Activated CD4-positive, alpha-beta T cell treated with anti-CD3 and anti-CD28 coated beads for 24 hours (primary cell): ENCODE data around the gene ZAR1.
"Not testable (repeated sequence)": the region's sequence is repeated elsewhere in the genome, so short reads cannot be mapped to it uniquely, and the experiment has no call there.

ENCODE experiments used
- DNase-seq, 2 donors: peaks; one replicate each; pipeline ENCODE4 v3.0.0-alpha.2; 2020; ENCODE audit warnings: low read depth in 2 of 2

The ZAR1 gene, protein sequence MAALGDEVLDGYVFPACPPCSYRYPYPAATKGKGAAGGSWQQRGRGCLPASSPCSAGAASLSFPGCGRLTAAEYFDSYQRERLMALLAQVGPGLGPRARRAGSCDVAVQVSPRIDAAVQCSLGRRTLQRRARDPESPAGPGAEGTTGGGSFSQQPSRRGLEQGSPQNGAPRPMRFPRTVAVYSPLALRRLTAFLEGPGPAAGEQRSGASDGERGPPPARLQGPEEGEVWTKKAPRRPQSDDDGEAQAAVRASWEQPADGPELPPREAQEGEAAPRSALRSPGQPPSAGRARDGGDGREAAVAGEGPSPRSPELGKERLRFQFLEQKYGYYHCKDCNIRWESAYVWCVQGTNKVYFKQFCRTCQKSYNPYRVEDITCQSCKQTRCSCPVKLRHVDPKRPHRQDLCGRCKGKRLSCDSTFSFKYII

GRCh38 chr4:48490012-48490679 lies at the start of gene ZAR1:
Gene ZAR1, plus strand, starts transcription at chr4:48490252. Its CDS starts 40 bp downstream, at chr4:48490292.
- DNase-seq, result no peak

DNA sequence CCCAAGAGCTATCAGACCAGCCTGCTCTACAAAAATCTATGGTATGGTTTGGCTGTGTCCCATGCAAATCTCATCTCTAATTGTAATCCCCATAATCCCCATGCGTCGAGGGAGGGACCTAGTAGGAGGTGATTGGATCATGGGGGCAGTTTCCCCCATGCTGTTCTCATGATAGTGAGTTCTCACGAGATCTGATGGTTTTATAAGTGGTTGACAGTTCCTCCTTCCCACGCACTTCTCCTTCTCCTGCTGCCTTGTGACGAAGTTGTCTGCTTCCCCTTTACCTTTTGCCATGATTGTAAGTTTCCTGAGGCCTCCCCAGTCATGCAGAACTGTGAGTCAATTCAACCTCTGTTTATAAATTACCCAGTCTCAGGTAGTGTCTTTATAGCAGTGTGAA lies 49.1 kb upstream of the ZAR1 start:
- not testable (repeated sequence) for DNase-seq

GRCh38 chr4:48445704-48446103 lies 44.3 kb upstream of the ZAR1 start:
- DNase-seq, result no peak

DNA sequence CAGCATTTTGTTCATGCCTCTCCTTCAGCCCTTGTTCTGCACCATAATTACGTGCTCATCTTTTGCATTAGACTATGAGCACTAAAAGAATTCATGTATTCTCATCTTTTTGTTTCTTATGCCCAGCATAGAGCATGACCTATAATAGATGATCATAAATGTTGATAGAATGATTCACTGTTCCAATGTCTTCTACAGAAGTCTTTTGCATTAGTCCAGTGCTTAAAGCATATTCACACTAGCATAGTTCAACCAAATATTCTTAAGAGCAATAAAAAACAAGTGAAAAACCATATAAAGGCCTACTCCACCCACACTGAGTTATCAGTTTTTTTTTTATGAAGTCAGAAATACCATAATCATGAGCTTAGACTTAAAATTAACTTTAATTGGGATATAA lies 43.4 kb upstream of the ZAR1 start:
- DNase-seq, result no peak

GRCh38 chr4:48449151-48449550 lies 40.9 kb upstream of the ZAR1 start:
- no peak for DNase-seq

DNA sequence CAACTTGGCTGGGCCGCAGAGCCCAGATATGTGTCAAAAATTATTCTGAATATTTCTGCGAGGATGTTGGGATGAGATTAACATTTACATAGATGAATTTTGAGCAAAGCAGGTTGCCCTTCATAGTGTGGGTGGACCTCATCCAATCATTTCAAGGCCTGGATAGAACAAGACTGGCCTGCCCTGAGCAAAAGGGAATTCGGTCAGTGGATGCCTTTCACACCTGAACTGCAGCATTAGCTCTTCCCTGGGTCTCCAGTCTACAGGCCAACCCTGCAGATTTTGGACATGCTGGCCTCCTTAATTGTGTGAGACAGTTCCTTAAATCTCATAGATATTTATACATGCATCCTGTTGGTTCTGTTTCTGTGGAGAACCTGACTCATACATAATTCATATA lies 39.3 kb upstream of the ZAR1 start:
- no peak for DNase-seq

- DNase-seq, result not testable (repeated sequence)
Measured at GRCh38 chr4:48451656-48452055, 38.4 kb upstream of the ZAR1 start.

DNA sequence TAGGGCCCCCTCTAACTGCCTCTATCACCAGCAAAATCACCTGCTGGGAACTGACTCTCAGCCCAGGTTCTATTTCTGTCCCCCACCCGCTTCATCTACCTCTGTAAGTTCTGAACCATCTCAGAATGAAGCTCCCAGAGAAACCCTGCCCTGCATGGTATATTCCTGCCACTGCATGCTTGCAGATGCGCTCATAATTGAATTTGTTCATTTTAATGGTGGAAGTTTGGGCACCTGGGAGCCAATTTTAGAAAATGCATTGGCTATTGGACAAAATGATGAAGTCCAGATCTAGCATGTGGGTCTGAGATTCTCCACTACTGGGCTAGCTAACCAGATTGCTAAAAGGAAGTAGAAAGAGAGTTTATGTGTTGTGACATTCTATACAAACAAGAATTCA lies 35.5 kb upstream of the ZAR1 start:
- no peak for DNase-seq

GRCh38 chr4:48461000-48461399 lies 29.1 kb upstream of the ZAR1 start:
- no peak for DNase-seq

- no peak for DNase-seq
Measured at GRCh38 chr4:48462363-48462762, 27.7 kb upstream of the ZAR1 start.

- DNase-seq, result no peak
Measured at GRCh38 chr4:48467442-48467841, 22.6 kb upstream of the ZAR1 start.

DNA sequence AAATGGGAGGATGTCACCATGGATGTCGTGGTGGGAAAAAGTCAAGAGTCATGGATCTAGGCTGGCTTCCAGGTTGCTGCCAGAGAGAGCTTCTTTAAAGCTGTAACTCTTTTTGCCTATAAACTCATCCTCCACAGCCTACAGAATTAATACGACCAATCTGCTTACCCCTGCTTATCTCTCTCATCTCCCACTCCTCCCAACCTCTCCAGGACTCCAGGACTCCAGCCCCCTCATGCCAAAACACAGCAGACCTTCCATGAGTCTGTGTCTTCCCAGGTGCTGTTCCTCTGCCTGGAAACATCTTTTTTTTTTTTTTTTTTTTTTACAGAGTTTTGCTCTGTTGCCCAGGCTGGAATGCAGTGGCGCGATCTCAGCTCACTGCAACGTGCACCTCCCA lies 22.2 kb upstream of the ZAR1 start:
- DNase-seq, result no peak

- no peak for DNase-seq
Measured at GRCh38 chr4:48470137-48470536, 19.9 kb upstream of the ZAR1 start.

DNA sequence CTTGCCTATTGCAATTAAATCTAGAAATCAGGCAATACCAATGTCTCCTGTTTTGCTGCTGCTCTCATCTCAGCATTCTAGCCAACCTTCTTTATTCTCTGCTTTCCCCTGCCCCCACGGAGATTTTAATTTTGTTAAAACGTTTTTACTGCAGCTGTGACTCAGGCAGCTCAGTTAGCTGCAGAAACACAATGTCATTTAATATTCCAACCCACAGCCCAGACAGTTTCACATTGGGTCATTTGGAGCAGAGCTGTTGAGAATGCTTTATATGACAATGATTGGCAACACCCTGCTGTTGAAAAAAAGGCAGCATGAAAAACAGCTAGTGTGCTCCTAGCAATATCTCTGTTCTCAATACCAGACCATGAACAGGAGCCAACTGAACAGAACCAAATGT lies 19.5 kb upstream of the ZAR1 start:
- no peak for DNase-seq

DNA sequence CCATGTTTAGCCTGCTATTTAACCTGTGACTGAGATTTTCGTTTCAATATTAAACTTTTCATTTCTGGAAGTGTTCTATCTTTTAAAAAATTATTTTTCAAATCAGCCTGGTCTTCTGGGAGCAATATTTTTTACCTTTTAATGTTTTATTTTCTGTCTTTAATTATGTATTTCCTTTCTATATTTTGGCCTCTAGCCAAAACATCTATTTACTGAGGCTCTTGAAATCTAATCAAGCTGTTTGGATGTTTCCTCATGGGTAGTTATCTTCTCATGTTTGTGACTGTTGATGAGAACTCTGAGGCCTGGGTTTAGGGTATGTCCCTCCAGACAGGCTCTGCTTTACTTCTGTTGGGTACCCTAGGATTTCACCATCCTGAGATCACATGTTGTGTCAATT lies 17.3 kb upstream of the ZAR1 start:
- no peak for DNase-seq

DNA sequence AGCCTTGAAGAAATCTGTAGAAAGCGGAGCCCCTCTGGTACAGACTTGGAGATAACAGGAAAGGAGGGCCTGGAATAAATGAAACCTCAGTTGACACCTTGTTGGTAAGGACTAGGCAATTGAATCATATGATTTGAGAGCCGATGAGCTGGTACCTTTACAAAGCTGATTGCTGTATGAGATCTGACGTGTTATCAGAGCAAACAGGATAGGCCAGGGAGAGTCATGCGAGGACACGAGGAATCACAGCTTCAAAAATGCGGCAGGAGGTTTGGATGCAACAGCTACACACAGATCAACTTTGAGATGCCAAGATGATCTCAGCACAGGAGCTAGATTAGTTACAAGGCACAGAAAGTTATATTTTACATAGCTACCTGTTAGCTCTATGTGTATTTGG lies 14.3 kb upstream of the ZAR1 start:
- no peak for DNase-seq

DNA sequence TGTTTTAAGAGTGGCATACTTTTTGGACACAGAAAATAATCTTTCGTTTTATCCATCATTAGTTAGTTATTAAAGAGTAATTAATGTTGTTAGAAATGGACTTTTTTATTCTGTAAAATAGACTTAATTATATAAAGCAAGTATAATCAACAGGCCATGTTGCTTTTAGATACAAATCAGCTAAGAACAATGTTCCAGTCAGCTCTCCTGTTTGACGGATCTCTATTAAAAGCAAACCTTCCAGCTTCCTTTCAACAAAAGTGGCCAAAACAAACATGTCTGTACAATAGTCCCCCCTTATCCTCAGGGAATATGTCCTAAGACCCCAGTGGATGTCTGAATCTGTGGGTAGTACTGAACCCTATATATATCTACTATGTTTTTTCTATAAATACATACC lies 11.8 kb upstream of the ZAR1 start:
- no peak for DNase-seq

GRCh38 chr4:48481581-48481980 lies 8.5 kb upstream of the ZAR1 start:
- DNase-seq, result no peak

DNA sequence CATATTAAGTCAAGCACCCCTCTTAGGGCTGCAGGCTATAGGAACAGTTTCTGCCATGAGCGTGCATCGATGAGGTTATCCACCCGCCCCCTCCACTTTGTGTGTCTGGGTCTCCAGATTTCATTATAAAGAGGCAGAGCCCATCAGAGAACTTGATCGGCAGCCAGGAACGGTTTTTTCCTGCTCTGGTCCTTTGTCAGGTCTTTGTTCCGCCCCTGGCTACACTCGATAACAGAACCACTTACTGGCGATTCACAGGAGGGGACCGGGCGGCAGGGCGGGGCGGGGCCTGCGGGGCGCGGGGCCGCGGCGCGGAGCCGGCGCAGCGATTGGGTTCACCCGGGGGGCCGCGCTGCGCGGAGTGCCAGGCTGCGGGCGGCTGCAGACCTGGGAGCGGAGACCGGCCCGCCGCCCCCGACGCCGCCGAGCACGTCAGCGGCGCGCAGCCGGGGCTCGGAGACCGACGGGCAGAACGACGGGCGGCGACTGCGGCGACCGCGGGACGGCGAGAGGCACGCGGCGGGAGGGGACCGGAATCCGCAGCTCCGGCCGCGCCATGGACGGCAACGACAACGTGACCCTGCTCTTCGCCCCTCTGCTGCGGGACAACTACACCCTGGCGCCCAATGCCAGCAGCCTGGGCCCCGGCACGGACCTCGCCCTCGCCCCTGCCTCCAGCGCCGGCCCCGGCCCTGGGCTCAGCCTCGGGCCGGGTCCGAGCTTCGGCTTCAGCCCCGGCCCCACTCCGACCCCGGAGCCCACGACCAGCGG lies 6.9 kb upstream of the ZAR1 start, which contains the start of gene SLC10A4:
SLC10A4 (plus strand) TSS at position 338 of the 771 bp plus-strand sequence; CDS start at position 557, 219 bp downstream.
- no peak for DNase-seq

DNA sequence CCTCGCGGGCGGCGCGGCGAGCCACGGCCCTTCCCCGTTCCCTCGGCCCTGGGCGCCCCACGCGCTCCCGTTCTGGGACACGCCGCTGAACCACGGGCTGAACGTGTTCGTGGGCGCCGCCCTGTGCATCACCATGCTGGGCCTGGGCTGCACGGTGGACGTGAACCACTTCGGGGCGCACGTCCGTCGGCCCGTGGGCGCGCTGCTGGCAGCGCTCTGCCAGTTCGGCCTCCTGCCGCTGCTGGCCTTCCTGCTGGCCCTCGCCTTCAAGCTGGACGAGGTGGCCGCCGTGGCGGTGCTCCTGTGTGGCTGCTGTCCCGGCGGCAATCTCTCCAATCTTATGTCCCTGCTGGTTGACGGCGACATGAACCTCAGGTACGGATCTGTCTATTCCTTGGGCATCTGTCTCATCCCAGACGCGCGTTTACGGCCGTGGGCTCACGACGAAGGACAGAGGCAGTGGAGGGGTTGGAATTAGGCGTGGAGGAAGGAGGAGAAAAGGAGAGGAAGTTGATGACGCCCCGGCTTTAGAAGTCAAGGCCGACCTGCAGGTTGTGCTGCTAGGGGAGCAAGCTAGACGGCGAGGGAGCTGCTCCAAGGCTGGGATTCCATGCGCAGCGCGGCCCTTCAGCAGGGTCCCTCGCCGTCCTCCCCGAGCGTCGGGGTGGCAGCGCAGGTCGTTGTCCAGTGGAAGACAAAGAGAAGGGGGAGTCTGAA lies 6.1 kb upstream of the ZAR1 start:
- no peak for DNase-seq

DNA sequence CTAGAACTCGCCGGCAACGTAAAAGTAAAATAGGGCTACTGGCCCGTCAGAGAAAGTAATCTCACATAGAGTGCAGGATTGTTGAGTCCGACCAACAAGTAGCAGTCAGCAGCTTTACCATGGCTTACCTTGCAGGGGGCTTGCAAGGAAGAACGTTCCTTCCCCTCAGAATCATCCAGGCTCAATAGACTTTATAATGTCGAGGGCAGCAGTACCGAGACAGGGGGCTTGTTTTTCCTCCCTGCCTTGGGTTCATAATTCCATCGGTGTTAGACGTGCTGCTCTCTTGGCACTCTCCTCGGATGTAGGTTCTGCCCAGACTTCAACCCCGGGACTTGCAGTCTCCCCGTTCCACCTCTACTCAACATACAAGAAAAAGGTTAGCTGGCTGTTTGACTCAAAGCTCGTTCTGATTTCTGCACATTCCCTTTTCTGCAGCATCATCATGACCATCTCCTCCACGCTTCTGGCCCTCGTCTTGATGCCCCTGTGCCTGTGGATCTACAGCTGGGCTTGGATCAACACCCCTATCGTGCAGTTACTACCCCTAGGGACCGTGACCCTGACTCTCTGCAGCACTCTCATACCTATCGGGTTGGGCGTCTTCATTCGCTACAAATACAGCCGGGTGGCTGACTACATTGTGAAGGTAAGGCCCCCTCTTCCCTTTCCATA lies 5.4 kb upstream of the ZAR1 start:
- DNase-seq, result no peak
